22Rv1 (cell line): ENCODE results near the gene GSG1L.

Source experiments
- CTCF ChIP-seq: fragments of 450-650 bp; IDR thresholded peaks from 2 replicates; pipeline ENCODE4 v1.5.1; 2017; ENCODE audit warnings: mild to moderate bottlenecking
- ZFX ChIP-seq: fragments of 450-650 bp; IDR thresholded peaks from 2 replicates; pipeline ENCODE4 v1.6.1; 2017; ENCODE audit warnings: antibody characterized with exemption, borderline replicate concordance

- TF ChIP-seq CTCF (no peak), ZFX (no peak)
These were observed 267.4 kb downstream of the GSG1L start for GRCh38 chr16:27795992-27796614.
